NB4 (cell line): Measurements from ENCODE around the gene GPC1.

ENCODE experiments used
- CTCF ChIP-seq: IDR thresholded peaks from one replicate; pipeline ENCODE4 v1.5.1; 2012; ENCODE audit warnings: low read depth, low read length
- MYC ChIP-seq: IDR thresholded peaks from 2 replicates; pipeline ENCODE4 v1.6.1; 2011; ENCODE audit warnings: low read depth, low read length
- POLR2A ChIP-seq: IDR thresholded peaks from 2 replicates; pipeline ENCODE4 v1.6.1; 2011; ENCODE audit warnings: mild to moderate bottlenecking; ENCODE audit not compliant: insufficient read length; ENCODE audit errors: extremely low read depth
- TF ChIP-seq, protein P1 (sequence below): IDR thresholded peaks from 2 replicates; pipeline ENCODE4 v1.6.1; 2011; ENCODE audit warnings: low read depth, low read length

- TF ChIP-seq CTCF (no peak), POLR2A (no peak), MYC (no peak)
- TF ChIP-seq, protein P1, sequence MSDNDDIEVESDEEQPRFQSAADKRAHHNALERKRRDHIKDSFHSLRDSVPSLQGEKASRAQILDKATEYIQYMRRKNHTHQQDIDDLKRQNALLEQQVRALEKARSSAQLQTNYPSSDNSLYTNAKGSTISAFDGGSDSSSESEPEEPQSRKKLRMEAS = no peak
Measured at GRCh38 chr2:240446664-240447175, 11.3 kb downstream of the GPC1 start.
